HG03103 (cell line): ENCODE measurements around the gene TKTL1.
"Not testable (repeated sequence)": the region's sequence is repeated elsewhere in the genome, so short reads cannot be mapped to it uniquely, and the experiment has no call there.

Source experiments
- ATAC-seq: cut with Tn5 transposase; IDR thresholded peaks from one replicate; pipeline ENCODE4 v1.9.1; 2021; ENCODE audit warnings: low read depth; ENCODE audit not compliant: unreplicated experiment

Gene TKTL1

DNA sequence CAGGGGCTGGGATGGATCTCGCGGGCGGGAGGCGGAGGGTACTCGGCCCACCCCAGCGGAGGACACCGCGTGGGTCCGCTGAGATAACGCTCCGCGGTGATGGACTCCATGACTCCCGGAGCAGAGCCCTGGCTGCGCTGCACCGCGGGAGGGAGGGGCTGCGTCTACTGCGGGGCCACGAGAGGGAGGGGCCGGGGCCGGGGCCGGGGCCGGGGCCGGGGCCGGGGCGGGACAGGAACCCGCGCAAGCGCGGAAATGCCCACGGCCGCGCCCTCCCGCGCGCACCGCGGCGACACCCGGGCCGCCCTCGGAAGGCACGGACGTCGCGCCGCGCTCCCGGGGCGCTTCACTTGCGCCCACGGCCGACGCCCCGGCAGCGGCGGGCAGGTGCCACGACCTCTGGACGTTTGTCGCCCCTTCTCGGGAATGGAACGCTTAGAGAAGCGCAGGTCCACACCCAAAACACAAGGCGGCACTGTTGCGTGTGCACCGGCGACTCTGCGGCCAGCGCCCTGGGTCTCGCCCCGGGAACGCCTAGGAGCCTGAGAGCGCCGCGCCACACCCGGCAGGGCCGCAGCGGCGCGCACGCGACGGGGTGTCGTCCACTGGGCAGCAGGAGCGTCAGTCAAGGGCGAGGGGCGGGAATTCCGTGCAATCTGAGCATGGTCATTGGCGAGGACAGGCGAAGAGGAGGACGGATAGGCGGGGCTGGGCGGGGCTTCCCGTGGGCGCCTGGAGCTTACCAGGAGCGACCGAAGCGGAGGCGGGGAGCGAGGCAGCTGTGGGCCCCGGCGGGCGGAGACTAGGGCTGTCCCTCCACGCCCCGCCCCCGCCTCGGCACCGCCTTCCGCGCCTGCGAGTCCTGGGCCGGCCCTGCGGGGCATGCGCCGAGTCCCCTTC, 46.1 kb downstream of the TKTL1 start:
- ATAC-seq = peak; percentile 58

DNA sequence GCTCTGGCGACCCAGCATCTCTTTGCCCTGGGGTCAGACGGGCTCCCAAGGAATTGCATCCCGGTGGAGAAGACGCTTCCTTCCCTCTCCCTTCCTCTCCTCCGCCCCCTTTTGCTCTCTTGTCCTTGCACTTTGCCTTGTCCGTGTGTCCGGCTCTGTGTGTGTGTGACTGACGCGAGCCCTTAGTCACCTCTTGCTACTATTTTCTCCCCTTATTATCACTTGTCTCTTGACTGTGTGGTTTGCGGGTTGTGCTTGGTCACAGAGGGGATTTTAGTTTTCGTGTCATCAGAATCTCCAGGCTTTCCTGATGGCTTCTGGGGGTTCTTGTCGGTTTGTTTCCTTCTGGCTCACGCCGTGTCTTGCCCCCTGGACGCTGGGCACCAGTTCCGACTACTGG, 47.5 kb downstream of the TKTL1 start:
- not testable (repeated sequence) for ATAC-seq

DNA sequence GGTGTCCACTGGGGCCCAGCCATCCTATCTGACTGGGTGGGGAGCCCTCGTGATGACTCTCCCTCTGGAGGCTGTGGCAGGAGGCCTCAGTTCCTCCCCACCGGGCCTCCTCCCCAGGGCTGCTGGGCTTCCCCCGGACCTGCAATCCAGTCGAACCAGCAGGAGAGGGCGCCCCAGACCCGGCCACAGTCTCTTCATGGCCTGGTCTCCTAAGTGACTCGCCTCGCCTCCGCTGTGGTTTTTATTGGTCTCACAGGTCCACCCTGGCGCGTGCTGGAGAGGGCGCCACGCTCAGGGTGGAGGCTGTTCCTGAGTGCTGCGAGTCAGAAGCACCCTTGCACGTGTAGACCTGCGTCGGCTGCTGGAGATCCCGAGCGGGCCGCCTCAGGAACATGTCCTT, 48.0 kb downstream of the TKTL1 start:
- peak; percentile 33 for ATAC-seq

DNA sequence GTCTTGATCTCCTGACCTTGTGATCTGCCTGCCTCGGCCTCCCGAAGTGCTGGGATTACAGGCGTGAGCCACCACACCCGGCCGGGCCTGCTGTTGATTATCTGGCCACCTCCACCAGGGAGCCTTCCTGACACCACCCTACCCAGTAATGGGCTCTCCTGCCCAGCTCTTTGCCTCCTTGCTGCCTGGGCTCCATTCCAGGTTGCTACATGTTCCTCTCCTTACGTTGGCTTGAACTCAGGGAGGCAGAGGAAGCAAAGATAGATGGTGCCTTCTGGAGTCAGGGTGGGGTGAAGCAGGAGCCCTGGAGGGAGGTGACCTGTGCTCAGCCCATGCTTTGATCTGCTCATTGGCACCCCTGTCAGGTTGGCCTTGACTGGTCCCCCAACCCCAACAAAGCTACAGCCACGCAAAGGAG, 52.5 kb downstream of the TKTL1 start:
- ATAC-seq = no peak

DNA sequence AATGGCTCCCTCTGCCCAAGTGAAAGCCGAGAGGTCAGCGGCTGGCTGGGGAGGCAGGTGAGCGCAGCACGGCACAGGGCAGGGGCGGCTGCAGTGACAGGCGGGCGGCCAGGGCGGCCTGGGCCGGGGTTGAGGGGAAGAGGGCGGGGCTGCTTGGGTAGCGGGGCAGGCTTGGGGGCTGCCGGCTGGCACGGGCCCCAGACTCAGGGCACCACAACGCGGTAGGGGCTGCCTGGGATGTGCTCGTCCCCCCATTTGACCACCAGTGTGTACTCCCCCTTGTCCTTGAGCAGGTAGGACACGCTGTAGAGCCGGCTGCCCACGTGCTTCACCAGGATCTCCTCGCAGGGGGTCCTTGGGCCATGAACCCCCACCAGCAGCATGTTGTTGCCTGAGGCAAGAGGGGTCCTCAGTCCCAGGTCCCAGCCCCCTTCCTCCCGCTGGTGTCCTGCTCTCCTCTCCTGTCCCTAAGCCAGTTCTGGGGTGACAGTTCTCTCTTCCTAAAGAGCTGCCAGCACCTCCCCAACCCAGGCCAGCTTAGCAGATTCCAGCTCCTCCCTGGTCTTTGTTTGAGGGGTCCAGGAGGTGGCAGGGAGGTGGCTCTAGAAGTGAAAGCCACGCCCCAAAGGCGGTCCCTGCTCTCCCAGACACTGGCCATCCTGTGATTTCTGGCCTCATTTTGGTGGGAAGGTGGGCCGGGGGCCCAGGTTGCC, 53.2 kb downstream of the TKTL1 start:
- no peak for ATAC-seq

DNA sequence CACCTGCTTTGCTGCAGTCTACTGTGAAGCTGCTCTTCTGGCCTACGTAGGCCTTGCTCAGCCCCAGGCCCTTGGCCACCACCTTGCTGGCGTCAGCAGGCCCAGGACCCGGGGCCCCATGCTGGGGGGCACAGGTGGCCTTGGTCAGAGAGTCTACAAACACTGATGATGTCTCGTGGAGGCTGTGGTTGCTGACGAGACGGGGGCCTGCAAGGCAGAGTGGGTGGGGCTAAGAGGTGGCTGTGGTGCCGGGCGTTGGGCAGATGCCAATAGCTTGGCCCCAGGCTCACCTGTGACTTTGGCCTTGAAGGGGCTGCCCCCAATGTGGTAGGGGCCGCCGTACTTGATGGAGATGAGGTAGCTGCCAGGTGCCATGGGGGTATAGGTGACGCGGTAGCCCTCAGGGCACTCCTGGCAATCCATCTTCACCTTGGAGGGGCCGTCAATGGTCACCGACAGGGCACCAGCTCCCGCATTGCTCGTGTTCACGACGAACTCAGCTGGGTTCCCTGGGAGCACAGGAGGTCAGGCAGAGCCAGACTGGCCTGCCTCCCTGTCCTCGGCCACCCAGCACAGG, 53.9 kb downstream of the TKTL1 start:
- ATAC-seq = no peak

DNA sequence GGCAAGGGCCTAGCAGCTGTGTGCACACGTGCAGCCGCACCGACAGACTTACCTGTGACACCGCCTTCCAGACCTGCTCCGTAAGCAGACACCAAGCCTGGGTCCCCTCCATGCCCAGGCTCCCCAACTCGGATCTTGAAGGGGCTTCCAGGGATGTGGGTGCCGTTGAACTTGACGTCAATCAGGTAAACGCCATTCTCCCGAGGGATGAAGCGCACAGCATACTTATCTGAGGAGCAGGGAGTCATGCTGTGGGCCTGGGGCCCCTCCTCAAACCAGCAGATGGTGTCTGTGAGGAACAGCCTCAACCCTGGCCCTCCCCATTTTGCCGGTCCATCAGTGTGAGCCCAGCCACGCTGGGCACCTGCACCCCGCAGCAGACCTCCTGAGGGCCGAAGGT, 54.4 kb downstream of the TKTL1 start:
- ATAC-seq = no peak

DNA sequence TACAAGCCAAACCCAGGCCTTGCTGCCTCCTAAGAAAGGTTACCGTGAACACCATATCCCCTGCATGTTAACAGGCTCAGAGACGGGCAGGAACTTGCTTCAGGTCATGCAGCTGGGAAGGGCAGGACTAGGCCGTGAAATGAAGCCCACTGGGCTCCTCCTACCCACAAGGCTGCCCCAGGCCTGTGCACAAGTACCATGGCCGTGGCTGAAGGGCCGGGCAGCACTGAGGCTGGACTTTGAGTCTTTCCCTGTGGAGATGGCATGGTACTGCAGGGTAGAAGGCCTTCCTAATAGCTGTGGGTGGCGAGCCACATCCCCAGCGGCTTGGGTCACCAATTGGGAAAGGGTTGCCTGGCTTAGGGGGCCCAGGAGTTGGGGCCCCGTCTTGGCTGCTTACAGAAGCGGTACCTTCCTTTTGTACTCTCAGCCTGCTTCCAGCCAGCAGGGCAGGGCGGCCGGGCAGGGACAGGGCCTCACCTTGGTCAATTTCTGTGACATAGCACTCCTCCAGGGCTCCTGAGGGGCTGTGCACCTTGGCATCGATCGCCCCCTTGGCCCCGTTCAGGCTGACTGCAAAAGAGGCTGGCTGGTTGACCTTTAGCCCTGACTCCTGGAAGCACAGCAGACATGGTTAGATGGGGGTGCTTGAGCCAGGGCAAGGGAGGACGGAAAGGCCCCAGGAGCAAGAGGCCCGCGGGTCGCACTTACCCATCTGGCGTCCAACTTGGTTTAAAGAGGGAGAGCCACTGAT, 55.0 kb downstream of the TKTL1 start:
- ATAC-seq = no peak

DNA sequence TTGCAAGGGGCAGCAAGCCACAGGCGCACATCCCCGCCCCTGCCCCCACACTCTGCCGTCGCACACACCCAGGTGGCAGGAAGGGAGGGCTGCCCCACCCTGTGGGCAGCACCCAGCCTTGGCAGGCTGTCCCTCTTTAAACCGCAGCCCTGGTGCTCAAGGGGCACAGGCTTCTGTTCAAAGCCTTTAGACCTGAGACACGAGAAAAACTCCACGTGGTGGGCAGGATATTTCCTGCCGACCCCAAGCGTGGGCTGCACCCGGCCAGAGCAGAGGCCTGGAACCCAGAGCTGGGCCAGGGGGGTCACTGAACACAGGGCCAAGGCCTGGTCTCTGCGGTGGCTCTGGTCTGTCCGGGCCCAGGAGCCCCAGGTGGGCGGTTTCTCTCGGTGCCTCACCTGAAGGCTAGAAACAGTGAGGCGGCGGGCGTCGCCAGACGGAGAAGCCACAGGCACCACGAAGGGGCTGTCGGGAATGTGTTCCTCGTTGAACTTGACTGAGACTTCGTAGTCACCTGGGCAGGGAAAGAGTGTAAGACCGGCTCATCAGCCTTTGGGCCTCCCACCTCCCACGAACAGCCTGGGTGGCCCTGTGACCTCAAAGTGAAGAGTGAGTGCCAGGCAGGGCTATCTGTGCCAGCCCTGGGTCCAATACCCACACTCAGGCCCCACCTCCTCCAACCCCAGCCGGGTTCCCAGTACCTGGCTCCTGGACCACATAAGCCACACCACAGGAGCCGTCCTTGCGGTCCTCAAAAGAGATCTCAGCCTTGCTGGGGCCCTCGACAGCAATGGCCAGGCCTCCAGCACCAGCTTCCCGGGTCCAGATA, 55.8 kb downstream of the TKTL1 start:
- no peak for ATAC-seq

DNA sequence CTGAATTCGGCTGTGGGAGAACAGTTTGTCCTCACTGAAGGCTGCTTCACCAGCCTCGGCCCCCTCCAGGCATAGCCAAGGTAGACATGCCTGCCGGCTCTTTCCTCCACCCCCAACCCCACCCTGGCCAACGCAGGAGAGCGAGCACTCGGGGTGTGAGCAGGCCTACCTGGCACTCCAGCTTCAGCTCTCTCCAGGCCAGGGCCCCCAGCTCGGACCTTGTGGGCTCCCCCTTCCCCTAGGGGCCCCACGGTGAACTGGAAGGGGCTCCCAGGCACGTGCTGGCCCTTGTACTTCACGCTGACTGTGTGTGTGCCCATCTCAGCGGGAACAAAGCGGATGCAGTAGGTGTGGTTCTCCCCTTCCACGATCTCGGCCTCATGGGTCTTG, 56.4 kb downstream of the TKTL1 start:
- ATAC-seq = no peak

DNA sequence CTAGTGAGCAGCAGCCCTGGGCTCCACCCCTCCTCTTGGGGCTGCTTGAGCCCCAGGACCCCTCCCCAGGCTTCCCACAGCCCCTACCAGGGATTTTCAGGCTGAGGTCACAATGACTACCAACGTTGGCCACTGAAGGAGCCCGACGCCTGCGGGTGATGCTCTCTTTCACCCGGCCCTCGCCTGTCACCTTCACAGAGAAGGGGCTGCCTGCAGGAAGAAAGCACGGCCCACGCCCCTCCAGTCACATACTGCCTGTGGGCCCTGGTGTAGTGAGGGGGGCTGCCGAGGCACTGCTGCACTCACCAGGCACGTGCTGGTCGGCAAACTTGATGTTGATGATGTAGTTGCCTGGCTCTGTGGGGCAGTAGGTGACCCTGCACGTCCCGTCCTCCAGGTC, 56.9 kb downstream of the TKTL1 start:
- no peak for ATAC-seq

DNA sequence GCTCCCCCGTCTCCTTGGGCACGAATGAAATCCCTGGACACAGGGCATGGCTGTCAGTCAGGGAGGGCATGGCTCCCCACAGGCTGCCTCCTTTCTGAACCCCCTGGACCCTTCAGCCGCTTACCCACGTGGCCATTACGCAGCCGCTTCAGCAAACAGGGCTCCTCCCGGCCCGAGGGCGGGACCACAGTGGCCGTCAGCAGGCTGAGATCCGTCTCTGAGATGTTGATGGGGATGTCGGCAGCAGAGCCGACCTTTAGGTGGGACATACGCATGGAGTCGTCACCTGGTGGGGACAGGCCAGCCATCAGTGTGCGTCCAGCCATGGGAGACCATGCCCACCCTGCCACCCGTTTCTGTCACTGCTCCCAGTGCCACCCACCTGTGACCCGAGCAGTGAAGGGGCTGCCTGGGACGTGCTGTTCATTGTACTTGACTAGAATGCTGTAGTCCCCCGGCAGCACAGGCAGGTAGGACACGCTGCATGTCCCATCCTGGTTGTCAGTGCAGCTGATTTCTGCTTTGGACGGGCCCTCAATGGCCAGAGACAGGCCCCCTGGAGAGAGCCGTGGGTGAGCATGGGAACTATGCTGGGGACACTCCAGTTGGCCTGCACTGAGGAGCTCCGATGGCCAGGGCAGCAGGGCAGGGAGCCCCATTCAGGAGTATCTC, 57.7 kb downstream of the TKTL1 start:
- ATAC-seq = no peak

DNA sequence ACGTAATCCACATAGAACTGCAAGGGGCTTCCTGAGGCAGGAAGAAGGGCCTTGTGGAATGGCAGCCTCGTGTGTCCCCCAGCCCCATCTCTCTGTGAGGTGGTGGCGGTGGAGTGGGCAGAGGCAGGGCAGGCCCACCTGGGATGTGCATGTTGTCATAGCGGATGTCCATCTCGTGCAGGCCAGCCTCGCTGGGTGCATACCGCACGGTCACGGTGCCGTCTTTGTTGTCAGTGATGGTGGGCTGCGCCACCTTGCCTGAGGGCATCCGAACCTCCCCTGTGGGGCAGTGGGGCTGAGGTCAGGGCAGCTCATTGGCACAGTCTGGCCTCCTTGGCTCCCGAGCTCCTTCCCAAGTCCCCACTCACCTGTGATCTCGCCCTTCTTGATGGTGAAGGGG, 58.4 kb downstream of the TKTL1 start:
- ATAC-seq = no peak

DNA sequence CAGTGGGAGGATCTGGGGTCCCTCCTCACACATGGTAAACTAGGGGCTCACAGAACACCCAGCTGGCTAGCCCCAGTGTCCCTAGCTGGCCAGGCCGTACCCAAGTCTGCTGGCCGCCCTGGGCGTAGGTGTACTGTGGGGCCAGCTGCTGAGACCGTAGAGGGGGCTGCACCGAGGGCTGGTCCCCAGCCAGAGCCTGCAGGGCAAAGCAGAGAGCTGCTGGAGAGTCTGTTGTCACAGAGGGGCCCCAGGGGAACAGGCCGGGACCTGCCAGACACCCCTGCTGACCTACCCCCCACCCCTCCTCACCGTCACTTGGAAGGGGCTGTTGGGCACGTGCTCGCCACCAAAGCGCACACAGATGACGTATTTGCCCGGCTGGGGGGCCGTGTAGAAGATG, 58.9 kb downstream of the TKTL1 start:
- no peak for ATAC-seq

DNA sequence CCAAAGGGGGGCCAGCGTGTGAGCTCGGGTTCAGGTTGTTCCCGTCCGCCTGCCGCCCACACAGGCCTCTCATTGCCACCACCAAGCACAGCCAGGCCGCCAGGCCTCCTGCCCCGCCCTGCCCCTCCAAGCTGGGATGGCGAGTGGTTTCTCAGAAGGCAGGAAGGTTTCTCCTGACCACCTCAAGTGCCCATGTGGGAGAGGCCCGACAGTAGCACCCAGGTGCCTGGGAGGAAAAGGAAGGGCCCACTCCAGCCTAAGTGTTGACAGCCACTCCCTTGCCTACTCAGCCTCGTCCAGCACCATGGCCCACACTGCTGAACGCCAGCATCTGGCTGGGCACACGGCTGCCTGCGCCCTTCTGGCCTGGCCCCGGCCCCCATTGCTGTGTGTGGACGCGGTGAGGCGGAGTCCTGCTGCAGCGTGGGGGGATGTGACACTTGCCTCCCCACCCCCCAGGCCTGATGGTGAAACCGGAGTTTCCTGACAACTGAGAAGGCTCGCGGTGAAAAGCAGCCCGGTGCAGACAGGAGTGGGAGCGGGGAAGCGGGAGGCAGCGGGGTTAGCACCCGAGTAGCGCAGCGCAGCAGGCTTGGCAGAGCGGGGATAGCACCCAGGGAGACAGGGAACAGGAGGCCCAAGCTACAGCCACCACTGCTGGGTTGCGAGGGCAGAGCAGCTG, 59.6 kb downstream of the TKTL1 start:
- no peak for ATAC-seq

DNA sequence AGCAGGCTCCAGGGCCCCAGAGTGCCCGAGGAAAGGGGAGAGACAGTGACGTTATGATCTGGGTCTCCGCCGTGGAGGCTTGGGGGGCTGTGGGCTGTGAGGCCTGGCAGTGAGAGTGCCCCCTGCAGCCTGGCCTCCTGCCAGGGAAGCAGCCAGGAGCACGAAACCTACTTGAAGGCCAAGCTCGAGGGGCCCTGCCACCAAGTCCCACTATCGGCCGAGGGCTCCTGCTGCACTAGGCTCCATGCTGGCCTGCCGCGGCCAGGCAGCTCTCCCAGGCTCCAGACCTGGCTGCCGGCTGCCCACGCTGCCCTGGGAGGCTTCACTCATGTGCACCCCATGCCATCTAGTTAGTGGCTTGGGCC, 60.2 kb downstream of the TKTL1 start:
- no peak for ATAC-seq

DNA sequence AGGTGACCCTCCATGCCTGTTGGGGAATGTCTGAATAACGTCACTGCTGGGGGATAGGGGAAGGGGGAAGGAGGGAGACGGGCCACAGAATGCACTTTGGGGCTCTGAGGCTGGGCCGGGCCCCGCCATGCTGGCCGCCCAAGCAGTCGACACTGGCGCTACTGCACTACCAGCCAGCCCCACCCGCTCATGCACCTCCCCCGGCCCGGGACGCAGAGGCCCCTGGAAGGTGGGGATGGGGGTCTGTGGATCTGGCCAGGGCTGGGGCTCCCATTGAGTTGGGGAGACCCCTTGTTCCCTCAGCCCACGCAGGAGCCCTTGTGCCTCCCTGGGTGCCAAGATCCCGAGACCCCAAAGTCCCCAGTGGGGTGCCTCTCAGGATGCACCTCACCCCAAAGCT, 61.0 kb downstream of the TKTL1 start:
- no peak for ATAC-seq

DNA sequence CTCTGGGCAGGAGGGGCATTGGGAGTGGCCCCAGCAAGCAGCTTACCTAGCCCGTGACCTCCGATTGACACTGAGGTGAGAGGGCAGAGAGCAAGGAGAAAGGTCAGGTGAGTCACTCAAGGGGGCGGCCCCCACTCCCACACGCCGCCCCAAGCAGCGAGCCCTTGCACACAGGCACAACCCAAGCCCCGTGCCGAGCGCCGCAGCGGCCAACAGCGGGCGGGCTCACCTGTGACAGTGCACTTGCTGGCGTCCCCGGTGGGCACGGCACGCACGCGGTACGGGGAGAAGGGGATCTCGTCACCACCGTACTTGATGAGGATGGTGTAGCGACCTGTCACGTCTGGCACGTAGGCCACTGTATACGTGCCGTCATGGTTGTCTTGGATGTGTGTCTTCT, 61.6 kb downstream of the TKTL1 start:
- ATAC-seq = no peak

DNA sequence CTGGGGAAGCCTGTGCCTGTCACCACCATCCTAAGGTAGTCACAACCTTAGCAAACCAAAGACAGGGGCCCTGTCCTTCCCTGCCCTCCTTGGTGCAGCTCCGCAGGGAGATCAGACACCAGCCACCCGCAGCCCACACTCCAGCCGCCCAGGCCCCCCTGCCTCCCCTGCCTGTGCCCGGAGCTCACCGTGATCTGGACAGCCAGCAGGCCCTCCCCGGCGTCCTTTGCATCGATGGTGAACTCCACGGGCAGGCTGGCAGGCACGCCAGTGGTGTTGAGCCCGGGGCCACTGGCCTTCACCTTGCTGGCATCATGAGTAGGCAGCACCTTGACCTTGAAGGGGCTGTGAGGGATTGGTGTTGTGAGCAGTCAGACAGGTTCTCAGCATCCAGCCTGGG, 62.4 kb downstream of the TKTL1 start:
- ATAC-seq = no peak
